Panc1 (cell line): ENCODE measurements around the gene TAAR2. TPM values are rescaled to one million over a fixed set of nuclear protein-coding genes. Genes with fewer than 3 reads are reported as not detected.

Experiments
- ATAC-seq: fragments of 200-7000 bp; cut with Tn5 transposase; 2 replicates; pipeline ENCODE4 v1.9.1; 2020; ENCODE audit warnings: mild to moderate bottlenecking, moderate library complexity
- BruUV-seq: library from RNA; stranded (reverse); fragments of 400-500 nt; replicated peaks from 2 replicates; lab custom pipeline; 2021; lab: Mats Ljungman, UMichigan
- CTCF ChIA-PET: fragments of 300-600 bp; sonication (Branson Sonifier 250); formaldehyde crosslinking; loops from one replicate; lab custom pipeline; 2022; ENCODE audit warnings: antibody characterized with exemption; lab: Charles Lee
- POLR2A ChIA-PET: fragments of 300-600 bp; sonication (Branson Sonifier 250); formaldehyde crosslinking; loops from one replicate; lab custom pipeline; 2022; ENCODE audit warnings: antibody characterized with exemption; lab: Charles Lee
- DNase-seq: peaks from one replicate; pipeline ENCODE4 v3.0.0-alpha.2; 2010; ENCODE audit warnings: low read depth, low spot score
- H3K27ac ChIP-seq: 2 replicates; pipeline ENCODE4 v1.5.1; 2011; ENCODE audit warnings: mild to moderate bottlenecking, low read length, inconsistent platforms
- H3K27me3 ChIP-seq: fragments of 200-500 bp; sonication (Bioruptor generic); 2 replicates; pipeline ENCODE4 v1.6.0; 2014; ENCODE audit warnings: low read length, inconsistent platforms; ENCODE audit not compliant: control insufficient read depth, insufficient read depth
- H3K36me3 ChIP-seq: fragments of 200-500 bp; sonication (Bioruptor generic); 2 replicates; pipeline ENCODE4 v1.5.1; 2014; ENCODE audit warnings: inconsistent platforms, mild to moderate bottlenecking, low read length, moderate library complexity; ENCODE audit not compliant: control insufficient read depth, insufficient read depth
- H3K4me1 ChIP-seq: 2 replicates; pipeline ENCODE4 v1.5.1; 2011; ENCODE audit warnings: inconsistent platforms, mild to moderate bottlenecking, low read length, moderate library complexity; ENCODE audit not compliant: control insufficient read depth, insufficient read depth
- H3K4me3 ChIP-seq, 2 experiments: 2 replicates each; pipeline ENCODE4 v1.5.1; 2011 to 2012; ENCODE audit warnings: low read depth in 2 of 2, low read length in 2 of 2, mild to moderate bottlenecking in 2 of 2, inconsistent platforms in 1 of 2, moderate library complexity in 1 of 2
- H3K9me3 ChIP-seq: fragments of 200-500 bp; sonication (Bioruptor generic); 2 replicates; pipeline ENCODE4 v1.5.1; 2014; ENCODE audit warnings: low read depth, mild to moderate bottlenecking, inconsistent platforms, low read length, moderate library complexity; ENCODE audit not compliant: control insufficient read depth, insufficient read depth
- CTCF ChIP-seq: fragments of 450-650 bp; IDR thresholded peaks from 2 replicates; pipeline ENCODE4 v1.5.1; 2017; ENCODE audit warnings: mild to moderate bottlenecking
- POLR2AphosphoS5 ChIP-seq: IDR thresholded peaks from 2 replicates; pipeline ENCODE4 v1.6.1; 2012; ENCODE audit warnings: mild to moderate bottlenecking, low read depth, low read length, moderate library complexity
- REST ChIP-seq, 2 experiments: IDR thresholded peaks; 2 replicates each; pipeline ENCODE4 v1.6.1; 2011 to 2012; ENCODE audit warnings: low read depth in 2 of 2, control low read depth in 1 of 2, low read length in 1 of 2, mild to moderate bottlenecking in 1 of 2, moderate library complexity in 1 of 2; ENCODE audit not compliant: insufficient read depth in 1 of 2
- SIN3A ChIP-seq: IDR thresholded peaks from 2 replicates; pipeline ENCODE4 v1.6.1; 2012; ENCODE audit warnings: low read depth, mild to moderate bottlenecking, low read length, moderate library complexity, borderline replicate concordance; ENCODE audit not compliant: insufficient read depth
- TCF7L2 ChIP-seq: IDR thresholded peaks from 2 replicates; pipeline ENCODE4 v1.6.1; 2011; ENCODE audit warnings: mild to moderate bottlenecking, low read depth, low read length, inconsistent platforms
- in situ Hi-C: cut with HindIII; loops from 2 replicates; pipeline ENCODE4 v1.10.0; 2016; ENCODE audit warnings: low sequenced_read_pairs, low pct_unique_long_range_greater_than_20kb
- intact Hi-C: fragments of 100-400 bp; cut with micrococcal nuclease; formaldehyde crosslinking; loops from one replicate; pipeline ENCODE4 v1.10.0; 2022; ENCODE audit not compliant: unreplicated experiment
- total RNA-seq: library from RNA; stranded (reverse); gene quantifications from one replicate; pipeline ENCODE4 v1.2.1, GENCODE V29; 2021; ENCODE audit not compliant: unreplicated experiment

The TAAR2 gene
- total RNA-seq, 1 experiment from 2014 or later: not detected

- H3K4me3 ChIP-seq: peak overlapping the region; percentile 5 to 43; a peak in 3 of 4 replicates
- POLR2A ChIA-PET: no interaction called here
- BruUV-seq: no TSS peak
- no peaks in the 10 kb centered on the region; the same call in 1 of the 2 replicates for H3K27me3 ChIP-seq
- intact Hi-C loops: no loop called here
- H3K4me1 ChIP-seq: no peaks in the 10 kb centered on the region
- CTCF ChIA-PET: no interaction called here
- H3K27ac ChIP-seq: no peak overlapping the region
- no peaks in the 10 kb centered on the region for H3K9me3 ChIP-seq
- no peaks in the 10 kb centered on the region for H3K36me3 ChIP-seq
- in situ Hi-C loops: no loop called here
- TF ChIP-seq CTCF (no peak), POLR2AphosphoS5 (no peak), TCF7L2 (no peak), REST (IDR thresholded peaks at IDR 0.05; ENCODE audit: insufficient read depth in 1 of 2, low read depth in 2 of 2, low read length in 1 of 2) (no peak), SIN3A (no peak)
- no peak for ATAC-seq
- no peak for DNase-seq
Measured at GRCh38 chr6:132614554-132614953, 9.5 kb downstream of the TAAR2 start.

DNA sequence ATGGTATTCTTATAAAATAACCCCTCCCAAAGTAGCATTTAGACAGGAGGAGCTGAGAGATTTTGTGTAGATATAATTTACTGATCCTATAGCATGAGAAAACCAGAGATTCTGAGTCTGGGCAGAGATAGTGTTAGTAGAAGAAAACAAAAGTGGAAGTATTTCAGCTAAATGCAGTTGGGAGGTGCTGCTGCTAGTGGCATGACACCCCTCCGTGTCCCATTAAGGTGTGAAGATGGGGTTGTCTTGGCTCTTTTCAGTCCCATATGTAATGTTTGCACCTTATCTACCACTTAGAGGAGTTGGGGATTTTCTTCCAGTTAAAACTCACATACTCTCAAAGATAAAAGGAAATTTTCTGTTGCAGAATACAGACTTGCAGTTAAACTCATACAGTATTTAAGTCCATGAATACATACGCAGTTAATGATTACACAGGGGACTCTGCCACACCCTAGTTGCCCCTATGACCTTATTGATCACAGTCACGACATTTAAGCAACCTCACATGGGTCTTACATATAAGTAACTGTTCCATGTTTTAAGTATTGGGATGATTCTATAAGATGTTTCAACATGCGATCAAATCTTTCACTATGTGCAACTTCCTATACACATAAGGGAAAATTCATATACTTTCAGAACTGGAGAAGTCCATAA is 11.5 kb downstream of the TAAR2 start:
- POLR2A ChIA-PET: no interaction called here
- BruUV-seq: no TSS peak
- no peak for DNase-seq
- Histone ChIP-seq H3K27ac (no peak overlapping the region), H3K4me3 (no peak overlapping the region), H3K9me3 (no peaks in the 10 kb centered on the region), H3K27me3 (no peaks in the 10 kb centered on the region; the same call in 1 of the 2 replicates), H3K4me1 (no peaks in the 10 kb centered on the region), H3K36me3 (no peaks in the 10 kb centered on the region)
- intact Hi-C loops: no loop called here
- ATAC-seq: no peak
- CTCF ChIA-PET: no interaction called here
- no peak for TF ChIP-seq POLR2AphosphoS5
- TF ChIP-seq REST (IDR thresholded peaks at IDR 0.05; ENCODE audit: insufficient read depth in 1 of 2, low read depth in 2 of 2, low read length in 1 of 2): no peak
- no peak for TF ChIP-seq TCF7L2
- TF ChIP-seq CTCF: no peak
- TF ChIP-seq SIN3A: no peak
- in situ Hi-C loops: no loop called here
